ENCODE results near the gene REXO4. TPM values are rescaled to one million over a fixed set of nuclear protein-coding genes. Genes with fewer than 3 reads are reported as not detected.
A peak's percentile ranks its signal among the peaks of the same experiment; 100 is the strongest.

The REXO4 gene
- total and polyA plus RNA-seq, 9 of the 15 experiments (the other 6 are each of a cell fraction or from before 2014, with no cell fraction given) = 3.4 to 72.9 (median 31.1) TPM

DNA sequence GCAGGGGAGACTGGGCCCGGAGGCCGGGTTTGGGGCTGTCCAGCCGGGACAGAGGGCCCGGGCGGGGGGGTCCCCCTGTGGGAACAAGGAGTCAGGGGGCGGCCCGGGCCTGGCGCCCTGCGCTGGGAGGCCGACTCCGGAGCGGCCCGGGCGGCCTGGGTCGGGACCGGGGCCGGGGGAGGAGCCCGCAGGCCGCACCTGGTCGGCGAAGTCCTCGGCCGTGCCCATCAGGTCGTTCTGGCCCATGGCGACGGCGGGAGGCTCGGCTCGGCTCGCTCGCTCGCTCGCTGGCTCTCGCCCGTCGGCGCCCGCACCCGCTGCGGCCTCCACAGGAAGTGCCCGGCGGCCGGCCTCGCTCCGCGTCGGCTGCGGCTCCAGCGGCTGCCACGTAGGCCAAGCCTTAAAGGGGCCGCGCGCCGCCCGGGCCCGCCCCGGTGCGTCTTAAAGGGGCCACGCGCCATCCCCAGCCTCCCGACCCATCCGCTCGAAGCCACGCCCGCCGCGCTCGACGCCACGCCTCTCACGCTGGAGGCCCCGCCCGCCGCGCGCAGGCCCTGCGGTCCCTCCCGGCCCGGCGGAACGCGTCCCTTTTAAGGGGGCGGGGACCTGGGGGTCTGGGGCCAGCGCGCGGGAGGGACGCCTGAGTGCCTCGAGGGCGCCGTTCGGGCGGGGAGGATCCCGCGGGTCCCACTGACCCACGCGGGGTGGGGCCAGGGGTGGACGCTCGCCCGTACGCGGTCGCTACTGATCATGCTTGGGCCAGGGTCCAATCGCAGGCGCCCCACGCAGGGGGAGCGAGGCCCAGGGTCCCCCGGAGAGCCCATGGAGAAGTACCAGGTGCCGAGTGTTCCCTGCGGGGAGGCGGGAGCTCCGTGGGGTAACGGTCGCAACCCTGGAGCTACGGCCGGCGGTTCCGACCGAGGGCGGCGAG is 41.8 kb downstream of the REXO4 start, which contains the start of the genes STKLD1 and SURF4 (continued):
- TF ChIP-seq, protein P1, sequence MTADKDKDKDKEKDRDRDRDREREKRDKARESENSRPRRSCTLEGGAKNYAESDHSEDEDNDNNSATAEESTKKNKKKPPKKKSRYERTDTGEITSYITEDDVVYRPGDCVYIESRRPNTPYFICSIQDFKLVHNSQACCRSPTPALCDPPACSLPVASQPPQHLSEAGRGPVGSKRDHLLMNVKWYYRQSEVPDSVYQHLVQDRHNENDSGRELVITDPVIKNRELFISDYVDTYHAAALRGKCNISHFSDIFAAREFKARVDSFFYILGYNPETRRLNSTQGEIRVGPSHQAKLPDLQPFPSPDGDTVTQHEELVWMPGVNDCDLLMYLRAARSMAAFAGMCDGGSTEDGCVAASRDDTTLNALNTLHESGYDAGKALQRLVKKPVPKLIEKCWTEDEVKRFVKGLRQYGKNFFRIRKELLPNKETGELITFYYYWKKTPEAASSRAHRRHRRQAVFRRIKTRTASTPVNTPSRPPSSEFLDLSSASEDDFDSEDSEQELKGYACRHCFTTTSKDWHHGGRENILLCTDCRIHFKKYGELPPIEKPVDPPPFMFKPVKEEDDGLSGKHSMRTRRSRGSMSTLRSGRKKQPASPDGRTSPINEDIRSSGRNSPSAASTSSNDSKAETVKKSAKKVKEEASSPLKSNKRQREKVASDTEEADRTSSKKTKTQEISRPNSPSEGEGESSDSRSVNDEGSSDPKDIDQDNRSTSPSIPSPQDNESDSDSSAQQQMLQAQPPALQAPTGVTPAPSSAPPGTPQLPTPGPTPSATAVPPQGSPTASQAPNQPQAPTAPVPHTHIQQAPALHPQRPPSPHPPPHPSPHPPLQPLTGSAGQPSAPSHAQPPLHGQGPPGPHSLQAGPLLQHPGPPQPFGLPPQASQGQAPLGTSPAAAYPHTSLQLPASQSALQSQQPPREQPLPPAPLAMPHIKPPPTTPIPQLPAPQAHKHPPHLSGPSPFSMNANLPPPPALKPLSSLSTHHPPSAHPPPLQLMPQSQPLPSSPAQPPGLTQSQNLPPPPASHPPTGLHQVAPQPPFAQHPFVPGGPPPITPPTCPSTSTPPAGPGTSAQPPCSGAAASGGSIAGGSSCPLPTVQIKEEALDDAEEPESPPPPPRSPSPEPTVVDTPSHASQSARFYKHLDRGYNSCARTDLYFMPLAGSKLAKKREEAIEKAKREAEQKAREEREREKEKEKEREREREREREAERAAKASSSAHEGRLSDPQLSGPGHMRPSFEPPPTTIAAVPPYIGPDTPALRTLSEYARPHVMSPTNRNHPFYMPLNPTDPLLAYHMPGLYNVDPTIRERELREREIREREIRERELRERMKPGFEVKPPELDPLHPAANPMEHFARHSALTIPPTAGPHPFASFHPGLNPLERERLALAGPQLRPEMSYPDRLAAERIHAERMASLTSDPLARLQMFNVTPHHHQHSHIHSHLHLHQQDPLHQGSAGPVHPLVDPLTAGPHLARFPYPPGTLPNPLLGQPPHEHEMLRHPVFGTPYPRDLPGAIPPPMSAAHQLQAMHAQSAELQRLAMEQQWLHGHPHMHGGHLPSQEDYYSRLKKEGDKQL (CRISPR knock-in tag; IDR thresholded peaks at IDR 0.05; ENCODE audit: borderline replicate concordance) = no peak
- TF ChIP-seq, protein P2, sequence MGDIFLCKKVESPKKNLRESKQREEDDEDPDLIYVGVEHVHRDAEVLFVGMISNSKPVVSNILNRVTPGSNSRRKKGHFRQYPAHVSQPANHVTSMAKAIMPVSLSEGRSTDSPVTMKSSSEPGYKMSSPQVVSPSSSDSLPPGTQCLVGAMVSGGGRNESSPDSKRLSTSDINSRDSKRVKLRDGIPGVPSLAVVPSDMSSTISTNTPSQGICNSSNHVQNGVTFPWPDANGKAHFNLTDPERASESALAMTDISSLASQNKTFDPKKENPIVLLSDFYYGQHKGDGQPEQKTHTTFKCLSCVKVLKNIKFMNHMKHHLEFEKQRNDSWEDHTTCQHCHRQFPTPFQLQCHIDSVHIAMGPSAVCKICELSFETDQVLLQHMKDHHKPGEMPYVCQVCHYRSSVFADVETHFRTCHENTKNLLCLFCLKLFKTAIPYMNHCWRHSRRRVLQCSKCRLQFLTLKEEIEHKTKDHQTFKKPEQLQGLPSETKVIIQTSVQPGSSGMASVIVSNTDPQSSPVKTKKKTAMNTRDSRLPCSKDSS (IDR thresholded peaks at IDR 0.05; ENCODE audit: low read depth, partially characterized antibody) = no peak
- TF ChIP-seq HNRNPK (IDR thresholded peaks at IDR 0.05; ENCODE audit: low read depth, low read length, poor library complexity, severe bottlenecking) = no peak
- TF ChIP-seq PYGO2 (tag; IDR thresholded peaks at IDR 0.05) = no peak
- TF ChIP-seq PTRF (tag; IDR thresholded peaks at IDR 0.05) = no peak
- TF ChIP-seq KDM5B (IDR thresholded peaks at IDR 0.05; ENCODE audit: insufficient replicate concordance, low read depth, low read length) = peak; percentile 79
- TF ChIP-seq, protein P3, sequence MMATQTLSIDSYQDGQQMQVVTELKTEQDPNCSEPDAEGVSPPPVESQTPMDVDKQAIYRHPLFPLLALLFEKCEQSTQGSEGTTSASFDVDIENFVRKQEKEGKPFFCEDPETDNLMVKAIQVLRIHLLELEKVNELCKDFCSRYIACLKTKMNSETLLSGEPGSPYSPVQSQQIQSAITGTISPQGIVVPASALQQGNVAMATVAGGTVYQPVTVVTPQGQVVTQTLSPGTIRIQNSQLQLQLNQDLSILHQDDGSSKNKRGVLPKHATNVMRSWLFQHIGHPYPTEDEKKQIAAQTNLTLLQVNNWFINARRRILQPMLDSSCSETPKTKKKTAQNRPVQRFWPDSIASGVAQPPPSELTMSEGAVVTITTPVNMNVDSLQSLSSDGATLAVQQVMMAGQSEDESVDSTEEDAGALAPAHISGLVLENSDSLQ (IDR thresholded peaks at IDR 0.05) = no peak
- TF ChIP-seq, protein P4, sequence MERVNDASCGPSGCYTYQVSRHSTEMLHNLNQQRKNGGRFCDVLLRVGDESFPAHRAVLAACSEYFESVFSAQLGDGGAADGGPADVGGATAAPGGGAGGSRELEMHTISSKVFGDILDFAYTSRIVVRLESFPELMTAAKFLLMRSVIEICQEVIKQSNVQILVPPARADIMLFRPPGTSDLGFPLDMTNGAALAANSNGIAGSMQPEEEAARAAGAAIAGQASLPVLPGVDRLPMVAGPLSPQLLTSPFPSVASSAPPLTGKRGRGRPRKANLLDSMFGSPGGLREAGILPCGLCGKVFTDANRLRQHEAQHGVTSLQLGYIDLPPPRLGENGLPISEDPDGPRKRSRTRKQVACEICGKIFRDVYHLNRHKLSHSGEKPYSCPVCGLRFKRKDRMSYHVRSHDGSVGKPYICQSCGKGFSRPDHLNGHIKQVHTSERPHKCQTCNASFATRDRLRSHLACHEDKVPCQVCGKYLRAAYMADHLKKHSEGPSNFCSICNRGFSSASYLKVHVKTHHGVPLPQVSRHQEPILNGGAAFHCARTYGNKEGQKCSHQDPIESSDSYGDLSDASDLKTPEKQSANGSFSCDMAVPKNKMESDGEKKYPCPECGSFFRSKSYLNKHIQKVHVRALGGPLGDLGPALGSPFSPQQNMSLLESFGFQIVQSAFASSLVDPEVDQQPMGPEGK (CRISPR knock-in tag; IDR thresholded peaks at IDR 0.05; ENCODE audit: borderline replicate concordance) = no peak
- no peak for TF ChIP-seq YBX1 (IDR thresholded peaks at IDR 0.05)
- TF ChIP-seq, protein P5, sequence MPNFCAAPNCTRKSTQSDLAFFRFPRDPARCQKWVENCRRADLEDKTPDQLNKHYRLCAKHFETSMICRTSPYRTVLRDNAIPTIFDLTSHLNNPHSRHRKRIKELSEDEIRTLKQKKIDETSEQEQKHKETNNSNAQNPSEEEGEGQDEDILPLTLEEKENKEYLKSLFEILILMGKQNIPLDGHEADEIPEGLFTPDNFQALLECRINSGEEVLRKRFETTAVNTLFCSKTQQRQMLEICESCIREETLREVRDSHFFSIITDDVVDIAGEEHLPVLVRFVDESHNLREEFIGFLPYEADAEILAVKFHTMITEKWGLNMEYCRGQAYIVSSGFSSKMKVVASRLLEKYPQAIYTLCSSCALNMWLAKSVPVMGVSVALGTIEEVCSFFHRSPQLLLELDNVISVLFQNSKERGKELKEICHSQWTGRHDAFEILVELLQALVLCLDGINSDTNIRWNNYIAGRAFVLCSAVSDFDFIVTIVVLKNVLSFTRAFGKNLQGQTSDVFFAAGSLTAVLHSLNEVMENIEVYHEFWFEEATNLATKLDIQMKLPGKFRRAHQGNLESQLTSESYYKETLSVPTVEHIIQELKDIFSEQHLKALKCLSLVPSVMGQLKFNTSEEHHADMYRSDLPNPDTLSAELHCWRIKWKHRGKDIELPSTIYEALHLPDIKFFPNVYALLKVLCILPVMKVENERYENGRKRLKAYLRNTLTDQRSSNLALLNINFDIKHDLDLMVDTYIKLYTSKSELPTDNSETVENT (CRISPR knock-in tag; IDR thresholded peaks at IDR 0.05) = peak; percentile 93
- TF ChIP-seq NRF1 (conservative IDR thresholded peaks at IDR 0.05 in 1 of 2, IDR thresholded peaks at IDR 0.05 in 1 of 2) = peak; percentile 86 to 87
- no peak for TF ChIP-seq FOXJ2 (tag; IDR thresholded peaks at IDR 0.05)
- no peak for TF ChIP-seq HNRNPUL1 (IDR thresholded peaks at IDR 0.05; ENCODE audit: low read length)
